C4-2B (cell line): Measurements from ENCODE around the gene CX3CL1.

Experiments
- CTCF ChIP-seq: fragments of 450-650 bp; conservative IDR thresholded peaks from 2 replicates; pipeline ENCODE4 v1.5.1; 2017; ENCODE audit warnings: mild to moderate bottlenecking
- ZFX ChIP-seq: fragments of 450-650 bp; IDR thresholded peaks from 2 replicates; pipeline ENCODE4 v1.6.1; 2017

GRCh38 chr16:57409870-57410587 is 37.7 kb downstream of the CX3CL1 start:
- TF ChIP-seq CTCF (no peak), ZFX (no peak)
